OCI-M2 (cell line): ENCODE data around the gene SIAH3.
"Not testable (repeated sequence)": the region's sequence is repeated elsewhere in the genome, so short reads cannot be mapped to it uniquely, and the experiment has no call there.

Experiments used
- DNase-seq: peaks from one replicate; lab custom pipeline; 2025; ENCODE audit not compliant: unreplicated experiment; lab: John Stamatoyannopoulos, UW

Gene SIAH3

DNA sequence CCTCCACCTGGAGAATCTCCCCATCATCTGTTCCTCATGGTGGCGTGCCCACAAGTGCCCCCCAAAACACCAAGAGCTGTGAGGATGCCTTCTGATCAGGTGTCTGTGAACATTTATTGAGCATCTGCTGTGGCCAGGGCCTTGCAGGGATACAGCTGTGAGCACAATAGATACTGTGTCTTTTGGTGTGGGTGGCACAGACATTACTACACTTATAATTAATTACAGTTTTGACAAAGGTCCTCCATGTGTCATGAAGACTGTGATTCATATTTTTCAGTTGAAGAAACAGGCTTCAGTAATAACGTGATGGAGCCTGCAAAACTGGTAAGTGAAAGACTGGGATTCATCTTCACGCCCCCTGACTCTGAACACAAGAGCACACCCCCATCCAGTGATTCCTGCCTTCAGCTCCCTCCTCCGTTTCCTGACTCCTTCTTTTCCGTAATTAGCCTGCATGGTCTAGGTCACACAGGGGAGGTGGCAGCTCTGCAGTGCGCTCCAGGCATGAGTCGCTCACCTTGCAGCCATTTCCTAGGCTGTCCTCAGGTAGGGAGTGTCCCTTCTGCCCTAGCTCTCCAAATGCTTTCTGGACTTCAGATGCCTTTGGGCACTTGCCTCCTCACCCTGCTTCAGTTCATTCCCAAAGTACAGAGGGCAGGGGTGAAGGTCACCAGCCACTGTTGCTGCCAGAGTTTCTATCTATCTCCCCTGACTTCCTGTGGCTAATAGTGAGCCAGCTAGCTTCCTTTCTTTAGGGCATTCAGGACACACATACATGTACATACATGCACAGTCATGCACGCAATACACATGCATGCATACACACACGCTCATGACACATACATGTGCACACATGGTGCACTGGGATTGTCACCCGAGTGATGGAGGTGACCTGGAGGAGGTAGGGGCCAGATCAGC is 66.5 kb downstream of the SIAH3 start:
- DNase-seq = no peak

DNA sequence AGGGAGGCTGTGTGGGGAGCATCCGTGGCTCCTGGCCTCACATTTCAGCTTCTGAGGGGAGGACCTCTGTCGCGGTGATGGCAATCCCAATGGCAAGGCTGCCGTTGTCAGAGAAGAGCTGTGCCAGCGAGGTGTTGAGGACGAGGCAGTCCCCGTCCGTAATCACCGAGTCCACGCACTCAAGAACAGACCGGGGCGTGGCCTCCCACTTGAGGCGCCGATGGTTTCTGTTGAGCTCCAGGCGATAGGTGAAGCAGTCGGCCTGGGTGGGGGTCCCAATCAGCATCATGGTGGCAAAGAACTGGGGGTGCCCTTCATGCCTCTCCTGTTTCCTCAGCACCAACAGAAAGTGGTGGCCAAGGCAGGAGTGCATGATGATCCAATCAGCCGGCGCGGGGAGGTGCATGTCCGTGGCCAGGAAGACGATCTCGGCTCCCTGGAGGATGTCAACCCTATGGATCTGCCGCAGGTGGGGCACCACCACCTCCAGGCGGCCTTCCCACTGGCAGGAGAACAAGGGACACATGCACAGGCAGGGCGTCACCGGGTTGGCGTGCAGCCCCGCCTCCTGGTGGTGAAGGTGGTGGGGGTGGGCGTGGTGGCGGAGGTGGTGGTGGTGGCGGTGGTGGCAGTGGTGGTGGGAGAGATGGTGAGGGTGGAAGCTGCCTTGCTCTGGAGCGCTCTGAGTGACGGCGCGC is 68.1 kb downstream of the SIAH3 start:
- DNase-seq = no peak

DNA sequence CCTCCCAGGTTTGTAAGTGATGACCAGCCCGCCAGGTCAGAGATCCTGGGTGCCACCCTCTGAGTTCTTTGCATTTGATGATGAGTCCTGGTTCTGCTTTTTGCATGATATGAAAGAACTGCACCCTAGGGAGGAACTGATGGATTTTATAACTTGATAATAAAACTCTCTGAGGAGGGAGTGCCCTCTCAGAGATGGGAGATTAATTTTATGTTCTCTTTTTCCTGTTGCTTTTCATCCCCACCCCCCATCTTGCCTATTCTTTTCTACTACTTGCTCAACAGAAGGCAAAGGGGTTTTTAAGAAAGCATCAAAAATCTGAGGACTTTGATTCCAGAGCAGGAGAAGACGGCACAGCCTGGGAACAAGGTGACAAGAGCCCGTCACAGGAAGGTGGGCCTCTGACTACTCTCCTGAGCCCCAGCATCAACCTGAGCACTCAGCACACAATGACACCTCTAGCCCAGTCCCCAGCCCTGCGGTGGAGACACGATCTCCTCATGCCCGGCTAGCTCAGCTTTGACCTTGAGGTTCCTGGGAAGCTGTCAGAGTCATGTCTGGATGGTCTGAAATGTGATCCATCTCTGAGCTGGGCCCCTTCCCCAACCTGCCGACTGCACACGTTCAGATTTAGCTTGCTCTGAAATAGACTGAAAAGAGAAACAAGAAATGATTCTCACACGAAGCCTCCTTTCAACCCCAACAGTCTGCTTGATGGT is 69.1 kb downstream of the SIAH3 start:
- DNase-seq = no peak

DNA sequence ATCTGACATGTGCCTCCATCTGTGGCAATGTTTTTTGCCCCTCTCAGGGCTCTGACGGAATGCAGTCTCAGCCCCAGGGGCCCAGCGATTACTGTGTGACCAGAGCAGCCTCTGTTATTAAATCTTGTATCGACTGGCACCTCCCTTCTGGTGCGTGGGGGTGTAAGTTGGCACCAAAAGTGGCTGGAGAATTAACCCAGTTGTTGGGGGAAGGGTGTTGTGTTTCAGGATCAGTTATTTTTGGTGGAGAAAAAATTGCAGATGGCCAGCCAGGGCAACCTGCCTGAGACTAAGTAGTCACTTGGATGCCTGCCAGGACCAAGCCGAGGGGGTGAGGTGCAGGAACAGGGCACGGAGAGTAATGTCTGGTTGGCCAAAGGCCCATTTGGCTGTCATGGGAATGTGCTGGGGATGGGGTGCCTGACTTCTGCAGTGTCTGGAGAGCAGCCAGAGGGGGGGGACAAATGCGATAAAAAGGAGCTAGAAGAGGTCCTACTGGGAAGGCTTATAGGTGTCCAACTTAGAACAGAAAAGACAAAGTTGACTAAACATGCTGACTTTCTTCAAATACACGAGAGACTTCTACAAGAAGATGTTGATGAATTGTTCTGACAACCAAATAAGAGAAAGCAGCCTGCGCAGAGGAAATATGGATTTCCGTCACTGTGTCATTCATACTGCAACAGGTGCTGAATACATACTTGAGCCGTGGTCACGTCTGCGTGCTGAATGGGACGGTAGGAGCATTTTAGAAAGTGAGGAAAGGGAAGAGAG is 69.8 kb downstream of the SIAH3 start:
- no peak for DNase-seq

DNA sequence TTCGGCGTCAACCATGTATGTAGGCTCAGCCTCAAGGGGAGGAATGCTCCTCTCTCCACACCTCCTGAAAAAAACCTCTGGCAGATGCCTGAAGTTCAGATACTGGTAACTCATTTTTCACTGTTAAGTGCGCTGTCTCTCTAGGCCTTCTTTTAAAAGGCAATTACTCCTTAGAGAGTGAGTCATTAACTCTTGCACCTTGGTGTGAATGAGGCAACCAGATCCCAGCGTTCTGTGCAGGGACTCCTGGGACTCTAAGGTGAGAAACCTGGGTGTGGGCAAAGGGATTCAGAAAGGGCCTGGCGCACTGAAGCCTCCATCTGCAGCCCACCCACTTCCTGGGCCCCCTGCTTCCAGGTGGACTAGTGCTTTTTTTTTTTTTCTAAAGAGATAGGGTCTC is 71.7 kb downstream of the SIAH3 start:
- DNase-seq = no peak

DNA sequence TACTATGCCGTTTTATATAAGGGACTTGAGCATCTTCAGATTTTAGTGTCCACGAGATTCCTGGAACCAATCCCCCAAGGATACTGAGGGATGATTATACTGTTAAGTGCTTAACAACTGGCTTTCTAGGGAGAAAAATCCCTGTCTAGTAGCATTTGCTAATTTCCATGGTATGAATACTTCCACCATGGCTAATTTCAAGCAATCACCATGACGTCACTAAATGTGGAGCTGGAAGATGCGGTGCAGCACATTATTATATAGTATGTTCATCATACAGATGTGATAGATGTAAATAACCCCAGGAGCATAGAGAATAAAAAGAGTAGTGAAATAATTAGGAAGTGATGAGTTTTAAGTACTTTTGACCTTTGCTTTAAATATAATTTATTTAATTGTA is 72.7 kb downstream of the SIAH3 start:
- no peak for DNase-seq

DNA sequence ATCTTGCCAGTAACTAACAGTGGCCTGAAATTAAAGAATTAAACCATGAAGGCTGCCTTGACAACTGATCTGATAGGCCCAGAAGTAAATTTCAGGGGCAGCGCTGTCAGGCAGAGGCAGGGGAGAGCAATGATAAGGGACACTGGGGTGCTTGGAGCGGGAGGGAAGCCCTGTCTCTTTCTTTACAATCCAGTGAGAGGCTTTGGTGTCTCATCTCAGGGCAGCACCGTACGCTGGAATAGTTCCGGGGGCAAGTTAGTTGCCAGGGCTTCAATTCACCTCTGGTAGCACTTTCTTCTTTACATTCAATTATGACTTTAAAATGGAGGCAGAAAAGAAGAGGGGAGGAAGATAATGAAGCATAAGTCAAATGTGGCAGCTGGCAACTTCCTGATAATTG is 74.8 kb downstream of the SIAH3 start:
- no peak for DNase-seq

DNA sequence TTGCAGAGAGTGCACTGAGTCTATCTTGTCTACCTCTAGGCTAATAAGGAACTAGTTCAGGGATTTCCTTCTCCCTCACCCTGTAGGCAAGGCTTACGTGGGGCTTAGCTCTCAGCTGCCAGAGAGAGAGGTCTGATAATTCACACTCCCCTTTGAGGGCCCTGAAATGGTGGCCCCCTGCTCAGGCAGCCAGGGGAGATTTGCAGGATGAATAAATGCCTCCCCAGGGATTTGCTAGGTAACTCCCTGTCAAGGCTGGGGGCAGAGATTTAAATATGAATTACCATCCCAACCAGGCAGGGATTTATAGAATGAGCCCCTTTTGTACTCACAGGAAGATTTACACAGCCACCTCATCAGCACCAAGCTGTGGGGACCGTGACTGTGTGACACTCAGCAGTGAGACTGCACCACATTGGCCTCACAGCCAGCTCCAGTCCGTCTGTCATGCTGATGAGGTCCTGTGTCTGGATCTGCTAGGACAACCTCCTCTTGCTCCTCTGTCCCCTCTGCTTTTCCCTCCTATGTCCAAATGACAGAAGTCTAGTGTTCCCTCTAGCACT is 76.1 kb downstream of the SIAH3 start:
- DNase-seq = no peak

DNA sequence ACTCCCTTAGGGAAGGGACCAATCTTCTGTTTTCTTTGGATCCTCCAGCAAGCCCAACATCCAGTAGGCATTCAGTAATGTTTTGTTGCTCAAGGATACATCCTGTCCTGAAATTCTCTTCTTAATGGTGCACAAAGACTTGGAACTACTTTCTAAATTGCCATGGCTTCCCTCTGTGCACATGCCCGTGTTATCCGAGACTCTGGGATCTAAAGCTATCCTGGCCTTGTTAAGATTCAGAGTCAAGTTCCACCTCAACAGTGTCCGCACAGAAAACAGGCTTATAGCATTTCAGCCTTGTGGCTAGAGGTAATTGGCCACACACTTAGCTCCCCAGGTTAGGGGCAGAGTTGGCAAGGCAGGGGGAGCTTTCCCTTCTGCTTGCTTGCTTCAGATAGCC is 77.6 kb downstream of the SIAH3 start:
- no peak for DNase-seq

DNA sequence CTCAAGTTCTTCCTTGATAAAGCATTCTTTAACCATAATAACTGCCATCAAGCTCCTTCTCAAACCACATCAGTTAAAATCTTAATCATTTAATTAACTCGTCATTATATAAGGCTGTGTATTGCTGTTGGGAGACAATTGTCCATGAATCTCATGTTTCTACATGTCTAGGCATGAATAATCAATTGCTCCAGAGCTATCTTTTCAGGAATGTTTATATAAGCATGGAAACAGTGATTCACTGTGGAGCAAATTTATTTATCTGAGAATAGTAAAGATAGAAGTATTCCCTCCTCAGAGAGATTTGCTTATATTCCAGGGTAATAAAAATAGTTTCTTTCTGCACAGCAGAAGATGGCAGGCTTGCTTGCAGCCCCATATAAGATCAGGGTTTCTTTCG is 78.3 kb downstream of the SIAH3 start:
- DNase-seq = no peak

DNA sequence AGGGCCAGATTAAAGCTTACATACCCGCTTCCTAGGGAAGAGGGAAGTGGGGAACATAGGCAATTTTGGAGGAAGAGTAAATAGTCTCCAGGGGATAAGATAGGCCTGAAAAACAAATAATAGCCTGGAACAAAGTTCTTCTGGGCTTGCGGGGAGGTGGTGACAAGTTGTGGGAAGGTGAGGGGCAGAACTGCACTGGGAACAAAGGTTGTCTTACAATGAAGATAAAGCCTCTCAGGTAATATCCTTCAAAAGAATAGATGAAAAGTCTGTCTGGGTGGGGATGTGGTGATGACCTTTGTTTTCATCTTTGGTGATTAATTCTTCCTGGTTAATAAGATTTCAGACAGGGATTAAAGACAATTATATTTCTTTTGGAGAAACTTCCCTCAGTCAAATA is 80.7 kb downstream of the SIAH3 start:
- DNase-seq = no peak

DNA sequence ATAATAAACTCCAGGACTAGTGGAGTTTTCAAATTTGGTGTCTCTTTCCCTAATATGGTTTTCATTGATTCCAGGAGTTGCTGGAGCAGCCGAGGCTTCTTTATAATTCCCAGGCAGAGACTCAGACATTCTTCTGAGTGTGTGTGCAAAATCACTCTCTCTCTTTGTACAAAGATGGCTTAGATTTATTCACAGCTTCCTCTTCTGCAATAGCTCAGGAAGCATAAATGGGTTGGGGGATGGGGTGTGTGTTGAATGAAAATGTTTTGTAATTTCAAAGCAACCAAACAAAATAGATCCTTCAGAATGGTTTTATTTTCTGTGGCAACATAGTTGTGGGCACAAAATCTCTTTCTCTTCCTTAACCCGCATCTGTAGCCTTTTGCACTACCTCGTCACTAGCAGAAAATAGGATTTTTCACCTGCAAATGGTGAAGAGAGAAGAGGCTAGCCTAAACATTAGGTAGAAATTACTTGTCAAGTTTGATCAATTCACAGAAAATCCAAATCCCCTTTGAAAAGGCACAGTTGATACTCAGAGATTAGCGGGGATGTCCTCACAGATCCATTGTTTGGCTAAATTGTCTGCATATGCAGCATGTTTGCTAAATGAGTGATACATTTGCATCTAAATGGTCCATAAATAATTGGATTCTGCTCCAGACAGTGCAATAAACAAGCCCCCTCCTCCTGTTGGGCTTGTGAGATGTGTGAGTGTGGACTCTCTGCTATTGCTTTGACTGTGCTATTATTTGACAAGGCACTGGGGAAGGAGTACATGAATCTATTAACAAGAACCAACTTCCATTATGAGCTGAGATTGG is 82.7 kb downstream of the SIAH3 start:
- no peak for DNase-seq

DNA sequence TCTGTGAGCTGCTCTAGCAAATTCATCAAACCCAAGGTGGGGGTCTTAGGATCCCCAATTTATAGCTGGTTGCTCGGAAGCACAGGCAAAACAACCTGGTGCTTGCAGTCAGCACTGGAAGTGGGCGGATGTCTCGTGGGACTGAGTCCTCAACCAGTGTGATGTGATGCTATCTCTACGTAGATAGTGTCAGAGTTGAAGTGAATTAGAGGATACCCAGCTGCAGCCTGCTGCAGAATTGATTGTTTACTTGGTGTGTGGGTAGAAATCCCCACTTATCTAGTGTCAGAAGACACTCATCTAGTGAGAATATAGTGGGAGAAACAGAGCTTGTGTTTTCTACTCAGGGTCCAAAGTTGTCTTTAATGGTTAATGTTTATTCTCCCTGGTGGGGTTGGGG is 86.1 kb downstream of the SIAH3 start:
- no peak for DNase-seq

DNA sequence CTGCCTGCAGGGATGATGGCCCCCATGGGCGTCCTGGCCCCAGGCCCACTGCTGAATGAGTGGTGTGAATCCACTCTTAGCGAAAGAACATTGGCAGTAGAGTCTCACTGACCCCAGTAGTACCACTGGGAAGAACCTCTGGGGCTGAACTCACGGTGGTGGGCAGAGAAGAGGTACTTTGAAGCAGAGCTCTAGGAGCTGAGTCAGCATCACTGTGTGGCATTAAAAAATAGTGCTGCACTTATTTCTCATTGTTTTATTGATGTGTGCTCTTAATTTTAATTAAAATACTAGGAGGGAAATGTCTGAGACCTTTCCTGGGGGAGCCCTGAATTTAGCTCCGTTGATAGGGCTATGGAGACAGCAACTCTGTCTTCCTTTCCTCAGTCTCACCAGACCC is 88.1 kb downstream of the SIAH3 start:
- DNase-seq = no peak

DNA sequence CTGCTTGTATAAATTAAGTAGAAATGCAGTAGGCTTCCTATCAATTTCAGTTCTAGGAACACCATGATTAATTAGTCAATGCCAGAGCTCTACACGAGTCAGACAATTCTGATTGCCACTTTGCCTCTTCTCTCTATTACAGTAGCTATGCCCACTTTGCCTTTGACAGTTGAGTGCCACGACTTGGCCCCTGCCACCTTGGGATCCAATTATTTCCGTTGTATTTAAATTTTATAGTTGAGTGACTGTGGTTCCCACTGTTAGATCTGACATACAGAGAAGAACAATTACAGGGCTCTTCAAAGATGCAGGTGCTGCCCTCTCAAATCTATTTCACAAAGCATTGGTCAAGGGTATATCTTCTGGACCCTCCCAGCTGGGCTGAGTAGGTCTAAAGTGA is 94.0 kb downstream of the SIAH3 start:
- not testable (repeated sequence) for DNase-seq

DNA sequence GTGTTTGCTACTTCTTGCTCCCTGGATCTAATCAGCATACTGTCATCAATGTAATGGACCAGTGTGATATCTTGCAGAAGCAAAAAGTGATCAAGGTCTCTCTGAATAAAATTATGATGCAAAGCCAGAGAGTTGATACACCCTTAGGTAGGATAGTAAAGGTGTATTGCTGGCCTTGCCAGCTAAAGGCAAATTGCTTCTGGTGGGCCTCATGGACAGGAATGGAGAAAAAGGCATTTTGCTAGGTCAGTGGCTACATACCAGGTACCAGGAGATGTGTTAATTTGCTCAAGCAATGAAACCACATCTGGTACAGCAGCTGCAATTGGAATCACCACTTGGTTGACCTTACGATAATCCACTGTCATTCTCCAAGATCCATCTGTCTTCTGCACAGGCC is 95.1 kb downstream of the SIAH3 start:
- DNase-seq = not testable (repeated sequence)

DNA sequence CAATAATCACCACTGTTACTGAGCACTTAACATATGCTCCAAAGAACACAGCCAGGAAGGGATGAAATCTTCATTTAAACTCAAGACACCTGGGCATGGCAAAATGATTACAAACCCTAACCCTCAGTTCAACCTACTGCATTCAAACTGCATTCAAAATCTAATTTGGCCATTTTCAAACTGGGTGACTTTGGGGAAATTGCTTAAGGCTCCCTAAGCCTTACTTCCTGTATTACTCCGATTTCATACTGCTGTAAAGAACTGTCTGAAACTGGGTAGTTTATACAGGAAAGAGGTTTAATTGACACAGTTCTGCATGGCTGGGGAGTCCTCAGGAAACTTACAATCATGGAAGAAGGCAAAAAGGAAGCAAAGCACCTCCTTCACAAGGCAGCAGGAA is 99.0 kb downstream of the SIAH3 start:
- DNase-seq = no peak

DNA sequence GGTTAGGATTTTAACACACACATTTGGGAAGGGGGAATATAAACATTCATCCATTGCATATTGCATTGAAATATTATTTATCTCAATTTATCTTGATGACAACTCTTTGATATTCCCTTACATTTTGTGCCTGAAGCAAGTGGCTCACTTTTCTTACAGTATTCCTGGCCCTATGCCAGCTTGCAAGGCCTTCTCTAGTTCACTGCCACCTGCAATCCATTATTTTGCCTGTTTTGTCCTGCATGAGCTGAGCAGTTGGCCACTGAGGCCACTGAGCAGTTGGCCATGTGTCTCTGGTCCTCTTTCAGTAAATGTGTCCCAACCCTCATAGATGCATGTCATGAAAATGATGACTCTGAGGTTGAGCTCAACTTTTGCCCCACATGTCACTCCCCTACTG is 99.7 kb downstream of the SIAH3 start:
- DNase-seq = no peak

DNA sequence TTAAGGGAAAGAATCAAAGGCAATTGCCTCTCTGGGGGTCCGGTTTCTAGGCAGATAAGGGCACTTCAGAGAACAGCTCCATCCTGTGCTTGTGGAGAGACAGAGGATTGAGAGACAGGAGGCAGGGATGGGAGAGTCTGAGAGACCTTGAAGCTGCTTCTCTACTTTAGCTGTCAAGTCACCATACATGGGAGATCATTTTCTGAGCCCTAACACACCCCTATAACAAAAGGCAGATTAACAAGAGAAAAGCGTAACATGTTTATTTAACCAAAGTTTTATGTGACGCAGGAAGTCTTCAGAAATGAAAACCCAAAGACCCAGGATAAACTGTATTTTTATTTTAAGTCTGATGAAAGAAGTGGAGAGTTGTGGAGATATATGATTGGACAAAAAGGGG is 101.0 kb downstream of the SIAH3 start:
- DNase-seq = no peak
